Peyer's patch (tissue), 4 donors: ENCODE data around the gene TUBGCP2. TPM values are rescaled to one million over a fixed set of nuclear protein-coding genes. Genes with fewer than 3 reads are reported as not detected.
A peak's percentile ranks its signal among the peaks of the same experiment; 100 is the strongest.

ENCODE experiments used
- DNase-seq, 3 donors: peaks; one replicate each; pipeline ENCODE4 v3.0.0-alpha.2; 2017 to 2019
- H3K27ac ChIP-seq, 4 donors: fragments of 200-600 bp; sonication (generic); one replicate each; pipeline ENCODE4 v1.5.1; 2016 to 2019
- H3K27me3 ChIP-seq, 2 donors: fragments of 200-600 bp; sonication (generic); one replicate each; pipeline ENCODE4 v1.5.1; 2019
- H3K36me3 ChIP-seq, 3 donors: fragments of 200-600 bp; sonication (generic); one replicate each; pipeline ENCODE4 v1.5.1; 2016 to 2019
- H3K4me1 ChIP-seq, 4 donors: fragments of 200-600 bp; sonication (generic); one replicate each; pipeline ENCODE4 v1.5.1; 2016 to 2019
- H3K4me3 ChIP-seq, 4 donors: fragments of 200-600 bp; sonication (generic); 1 replicate in 3 of 4; 2 replicates in 1 of 4; pipeline ENCODE4 v1.5.1; 2016 to 2019; ENCODE audit warnings: mild to moderate bottlenecking in 1 of 4
- H3K9me3 ChIP-seq, 4 donors: fragments of 200-600 bp; sonication (generic); one replicate each; pipeline ENCODE4 v1.5.1; 2016 to 2019; ENCODE audit warnings: mild to moderate bottlenecking in 1 of 4
- CTCF ChIP-seq, 6 experiments: fragments of 450-650 bp in 4 of 6; fragments of 200-600 bp in 2 of 6; sonication (generic) in 1 of 6; IDR thresholded peaks; one replicate each; pipeline ENCODE4 v1.5.1; 2017 to 2019; ENCODE audit warnings: antibody characterized with exemption in 6 of 6, mild to moderate bottlenecking in 3 of 6, moderate library complexity in 1 of 6
- POLR2A ChIP-seq, 2 donors: fragments of 450-650 bp; IDR thresholded peaks; one replicate each; pipeline ENCODE4 v1.5.1; 2017; ENCODE audit warnings: antibody characterized with exemption in 2 of 2, mild to moderate bottlenecking in 2 of 2, moderate library complexity in 2 of 2
- total RNA-seq, 4 donors: library from RNA; depleted of rRNA; stranded (reverse); fragments of >200 nt; gene quantifications; one replicate each; pipeline ENCODE4 v1.1.0, GENCODE V29; 2016

TUBGCP2 gene
- total RNA-seq, 4 donors from 2014 or later = 40.1 to 85.0 (median 67.8) TPM

GRCh38 chr10:133335246-133336117 is 26.8 kb upstream of the TUBGCP2 start:
- Histone ChIP-seq H3K36me3 (no peaks in the 10 kb centered on the region), H3K27me3 (peaks cover 0 to 25% of the 10 kb centered on the region in 2 donors), H3K27ac (peak overlapping the region; percentile 31 to 59 (median 42)), H3K9me3 (no peaks in the 10 kb centered on the region), H3K4me3 (peak overlapping the region; percentile 39 to 50 (median 50)), H3K4me1 (peaks cover 0 to 26% (median 13%) of the 10 kb centered on the region in 4 donors)
- peak; percentile 65 to 88 (median 74) for DNase-seq
- TF ChIP-seq CTCF (IDR thresholded peaks at IDR 0.05) = no peak
- no peak for TF ChIP-seq POLR2A (IDR thresholded peaks at IDR 0.05)

GRCh38 chr10:133334503-133335245 is 26.0 kb upstream of the TUBGCP2 start:
- Histone ChIP-seq H3K9me3 (no peaks in the 10 kb centered on the region), H3K4me3 (peak overlapping the region; percentile 39 to 50 (median 50)), H3K27ac (peak overlapping the region in 3 of 4 donors; percentile 33 to 59 (median 44)), H3K36me3 (no peaks in the 10 kb centered on the region), H3K27me3 (peaks cover 0 to 25% of the 10 kb centered on the region in 2 donors), H3K4me1 (peaks cover 0 to 31% (median 14%) of the 10 kb centered on the region in 4 donors)
- TF ChIP-seq POLR2A (IDR thresholded peaks at IDR 0.05) = no peak
- no peak for TF ChIP-seq CTCF (IDR thresholded peaks at IDR 0.05)
- DNase-seq = peak in 1 of 3 donors; percentile 55

- Histone ChIP-seq H3K27ac (no peak overlapping the region), H3K9me3 (no peaks in the 10 kb centered on the region), H3K4me3 (no peak overlapping the region), H3K36me3 (no peaks in the 10 kb centered on the region), H3K4me1 (peaks cover 0 to 42% (median 16%) of the 10 kb centered on the region in 4 donors), H3K27me3 (peaks cover 0 to 33% of the 10 kb centered on the region in 2 donors)
- no peak for DNase-seq
- TF ChIP-seq POLR2A (IDR thresholded peaks at IDR 0.05) = no peak
- no peak for TF ChIP-seq CTCF (IDR thresholded peaks at IDR 0.05)
These were observed 24.4 kb upstream of the TUBGCP2 start for GRCh38 chr10:133332936-133333699.

- Histone ChIP-seq H3K36me3 (no peaks in the 10 kb centered on the region), H3K4me1 (peaks cover 0 to 37% (median 19%) of the 10 kb centered on the region in 4 donors), H3K27ac (no peak overlapping the region), H3K4me3 (peak overlapping the region in 3 of 4 donors; percentile 24 to 48 (median 32)), H3K27me3 (peaks cover 7 to 43% of the 10 kb centered on the region in 2 donors), H3K9me3 (no peaks in the 10 kb centered on the region)
- TF ChIP-seq POLR2A (IDR thresholded peaks at IDR 0.05) (no peak), CTCF (IDR thresholded peaks at IDR 0.05) (peak; percentile 86 to 96 (median 89))
- peak; percentile 76 to 93 (median 92) for DNase-seq
These were observed 21.0 kb upstream of the TUBGCP2 start for GRCh38 chr10:133329491-133330202.
